Measurements from ENCODE around the gene APOC3. TPM values are rescaled to one million over a fixed set of nuclear protein-coding genes. Genes with fewer than 3 reads are reported as not detected.

The APOC3 gene
- total RNA-seq, 1 experiment from 2014 or later, result not detected

- Histone ChIP-seq H3K18ac (ENCODE audit: insufficient read length, low read depth, low read length) (no peak overlapping the region), H3K4ac (ENCODE audit: low read depth, low read length) (no peak overlapping the region), H2BK120ac (ENCODE audit: low read depth, low read length, poor library complexity, severe bottlenecking) (no peak overlapping the region), H3K79me1 (ENCODE audit: insufficient read depth, low read depth, low read length, poor library complexity, severe bottlenecking) (no peaks in the 10 kb centered on the region), H3K23ac (ENCODE audit: insufficient read length, low read depth, low read length) (no peak overlapping the region), H2AFZ (ENCODE audit: low read length) (no peak overlapping the region), H2BK12ac (ENCODE audit: insufficient read length, low read depth, low read length) (no peak overlapping the region), H3K9ac (ENCODE audit: extremely low read depth, insufficient read length, low read length) (no peak overlapping the region), H3K14ac (ENCODE audit: insufficient read depth, low read length) (no peak overlapping the region), H4K20me1 (ENCODE audit: control insufficient read depth, insufficient read depth, insufficient read length) (no peaks in the 10 kb centered on the region), H3K56ac (ENCODE audit: insufficient read length, low read depth, low read length) (no peak overlapping the region), H4K5ac (ENCODE audit: insufficient read length, low read depth, low read length) (no peak overlapping the region), H3K9me3 (ENCODE audit: control insufficient read depth, low read depth, low read length) (no peaks in the 10 kb centered on the region), H4K8ac (replicated peaks; ENCODE audit: insufficient read length, low read depth, low read length) (no peak overlapping the region), H2BK5ac (ENCODE audit: insufficient read length, low read length) (no peak overlapping the region), H3K23me2 (ENCODE audit: insufficient read length, low read depth, low read length, poor library complexity, severe bottlenecking) (no peaks in the 10 kb centered on the region), H2BK15ac (ENCODE audit: low read depth, low read length) (no peak overlapping the region), H3K27ac (ENCODE audit: insufficient read length, low read depth, low read length) (no peak overlapping the region), H3K4me1 (ENCODE audit: insufficient read depth, low read length) (no peaks in the 10 kb centered on the region), H2BK20ac (ENCODE audit: low read depth, low read length, poor library complexity, severe bottlenecking) (no peak overlapping the region), H3K27me3 (ENCODE audit: insufficient read depth, low read length) (no peaks in the 10 kb centered on the region), H3K4me2 (ENCODE audit: insufficient read depth, insufficient read length, low read length) (no peak overlapping the region), H3T11ph (ENCODE audit: low read length) (no peak overlapping the region), H3K79me2 (ENCODE audit: insufficient read depth, low read length) (no peaks in the 10 kb centered on the region), H2AK5ac (ENCODE audit: insufficient read length, low read length) (no peak overlapping the region), H4K91ac (ENCODE audit: insufficient read length, low read depth, low read length) (no peak overlapping the region)
- Mint-ChIP-seq H3K36me3 (ENCODE audit: insufficient read depth in 1 of 3, low read depth in 3 of 3) (no peaks in the 10 kb centered on the region), H3K4me3 (no peak overlapping the region), H3K4me1 (no peaks in the 10 kb centered on the region), H3K27ac (no peak overlapping the region), H3K27me3 (ENCODE audit: low read depth) (peaks cover 5% of the 10 kb centered on the region), H3K9me3 (no peaks in the 10 kb centered on the region; a peak in 1 of 5 replicates)
- TF ChIP-seq, protein P1, sequence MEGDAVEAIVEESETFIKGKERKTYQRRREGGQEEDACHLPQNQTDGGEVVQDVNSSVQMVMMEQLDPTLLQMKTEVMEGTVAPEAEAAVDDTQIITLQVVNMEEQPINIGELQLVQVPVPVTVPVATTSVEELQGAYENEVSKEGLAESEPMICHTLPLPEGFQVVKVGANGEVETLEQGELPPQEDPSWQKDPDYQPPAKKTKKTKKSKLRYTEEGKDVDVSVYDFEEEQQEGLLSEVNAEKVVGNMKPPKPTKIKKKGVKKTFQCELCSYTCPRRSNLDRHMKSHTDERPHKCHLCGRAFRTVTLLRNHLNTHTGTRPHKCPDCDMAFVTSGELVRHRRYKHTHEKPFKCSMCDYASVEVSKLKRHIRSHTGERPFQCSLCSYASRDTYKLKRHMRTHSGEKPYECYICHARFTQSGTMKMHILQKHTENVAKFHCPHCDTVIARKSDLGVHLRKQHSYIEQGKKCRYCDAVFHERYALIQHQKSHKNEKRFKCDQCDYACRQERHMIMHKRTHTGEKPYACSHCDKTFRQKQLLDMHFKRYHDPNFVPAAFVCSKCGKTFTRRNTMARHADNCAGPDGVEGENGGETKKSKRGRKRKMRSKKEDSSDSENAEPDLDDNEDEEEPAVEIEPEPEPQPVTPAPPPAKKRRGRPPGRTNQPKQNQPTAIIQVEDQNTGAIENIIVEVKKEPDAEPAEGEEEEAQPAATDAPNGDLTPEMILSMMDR (conservative IDR thresholded peaks at IDR 0.05), result no peak
- no CpG with 5 or more reads among the region's 14 CpGs for WGBS (ENCODE audit: extremely low coverage, insufficient read length, low lambda C conversion rate)
- no peak for DNase-seq
Observed at GRCh38 chr11:116808262-116809175, 21.2 kb upstream of the APOC3 start.
